IPS-NIHi7 (cell line): Measurements from ENCODE around the gene AMOTL1.
"Not testable (repeated sequence)": the region's sequence is repeated elsewhere in the genome, so short reads cannot be mapped to it uniquely, and the experiment has no call there.

Source experiments
- DNase-seq: peaks from one replicate; pipeline ENCODE4 v3.0.0; 2012; ENCODE audit warnings: mixed read lengths; ENCODE audit errors: extremely low spot score

The AMOTL1 gene

DNA sequence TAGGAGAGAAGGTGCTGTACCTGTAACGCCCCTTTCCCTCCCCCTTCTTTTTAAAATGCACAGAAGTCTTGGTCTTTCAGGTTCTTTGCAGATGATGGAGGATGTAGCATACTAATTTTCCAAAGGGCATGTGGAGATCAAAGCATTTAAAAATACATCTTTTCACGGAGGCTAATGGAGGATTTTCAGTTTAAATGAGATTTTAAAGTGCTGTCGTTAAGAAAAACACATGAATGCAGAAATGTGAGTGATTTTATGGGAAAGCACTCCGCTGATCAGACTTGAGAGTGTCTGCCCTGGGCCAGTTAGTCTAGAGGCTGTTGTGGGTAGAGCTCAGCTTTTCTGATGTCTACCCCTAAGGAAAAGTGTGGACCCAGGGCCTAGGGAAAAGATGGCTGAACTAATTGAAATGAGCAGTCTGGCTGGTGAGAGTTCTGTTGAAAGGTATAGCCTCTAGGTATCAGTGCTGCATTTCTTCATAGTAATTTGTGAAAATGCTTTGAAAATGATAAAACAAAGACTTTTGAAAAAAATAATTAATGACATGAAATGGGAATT lies 2.5 kb downstream of the AMOTL1 start:
- no peak for DNase-seq

DNA sequence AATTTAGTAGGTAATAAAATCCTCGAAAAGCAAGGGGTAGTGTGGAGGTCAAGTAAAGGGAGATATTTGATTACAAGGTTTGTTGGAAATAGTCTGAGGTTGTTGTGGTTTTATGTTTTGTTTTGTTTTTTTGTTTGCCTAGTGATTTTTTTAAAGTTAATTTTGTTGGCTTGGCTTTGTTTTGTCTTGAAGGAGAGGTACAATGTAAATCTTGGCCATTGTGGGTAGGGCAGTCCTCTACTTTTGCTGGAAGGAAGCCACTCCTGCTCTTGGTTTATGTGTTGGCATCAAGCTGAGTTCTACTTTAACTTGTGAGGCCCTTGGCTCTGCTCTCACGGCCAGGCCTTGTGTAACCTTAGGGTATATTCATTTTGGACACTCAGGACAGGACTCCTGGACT lies 3.2 kb downstream of the AMOTL1 start:
- no peak for DNase-seq

DNA sequence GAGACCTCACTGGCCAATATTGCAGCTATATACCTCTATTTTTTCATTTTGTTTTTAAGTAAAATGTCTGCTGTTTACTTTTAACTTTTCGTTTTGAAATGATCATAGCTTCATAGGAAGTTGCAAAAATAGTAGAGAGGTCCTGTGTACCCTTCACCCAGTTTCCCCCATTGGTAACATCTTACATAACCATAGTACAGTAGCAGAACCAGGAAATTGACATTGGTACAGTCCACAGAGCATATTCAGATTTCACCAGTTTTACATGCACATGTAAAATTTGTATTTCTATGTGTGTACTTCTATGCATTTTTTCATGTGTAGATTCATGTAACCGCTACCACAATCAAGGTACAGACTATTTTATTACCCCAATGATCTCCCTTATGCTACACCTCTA lies 3.8 kb downstream of the AMOTL1 start:
- no peak for DNase-seq

DNA sequence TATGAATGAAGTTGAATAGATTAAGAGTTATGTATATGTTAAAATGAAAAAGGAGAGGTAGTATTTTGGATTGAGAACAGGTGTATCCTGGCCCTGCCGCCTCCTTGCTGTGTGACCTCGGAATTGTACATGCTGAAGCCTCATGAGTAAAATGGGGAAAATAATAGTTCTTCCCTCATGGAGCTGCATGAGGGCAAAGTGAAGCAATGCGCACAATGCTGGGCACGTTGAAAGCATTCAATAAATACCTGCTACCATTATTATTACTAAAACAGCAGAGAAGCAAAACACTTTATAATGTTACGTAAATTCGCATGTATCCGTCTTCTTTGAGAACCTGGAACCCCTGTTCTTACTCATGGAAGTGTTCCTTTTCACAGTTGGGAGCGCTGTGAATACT lies 5.7 kb downstream of the AMOTL1 start:
- no peak for DNase-seq

DNA sequence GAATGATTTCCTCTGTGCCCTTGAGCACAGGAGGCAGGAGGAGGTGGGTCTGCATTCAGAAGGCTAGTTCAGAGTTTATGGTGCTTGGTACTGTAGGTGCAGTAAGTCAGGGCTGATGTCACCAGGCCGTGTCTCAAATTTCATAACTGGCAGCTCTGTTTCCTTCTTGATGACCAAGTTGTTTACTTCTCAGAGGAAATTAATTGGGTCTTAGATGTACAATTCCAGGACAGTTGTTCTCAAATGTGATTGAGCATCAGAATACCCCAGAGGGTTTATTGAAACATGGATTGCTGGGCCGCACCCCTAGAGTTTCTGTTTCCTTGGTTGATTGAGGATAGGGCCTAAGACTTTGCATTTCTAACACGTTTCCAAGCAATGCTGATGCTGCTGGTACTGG lies 6.2 kb downstream of the AMOTL1 start:
- DNase-seq, result no peak

DNA sequence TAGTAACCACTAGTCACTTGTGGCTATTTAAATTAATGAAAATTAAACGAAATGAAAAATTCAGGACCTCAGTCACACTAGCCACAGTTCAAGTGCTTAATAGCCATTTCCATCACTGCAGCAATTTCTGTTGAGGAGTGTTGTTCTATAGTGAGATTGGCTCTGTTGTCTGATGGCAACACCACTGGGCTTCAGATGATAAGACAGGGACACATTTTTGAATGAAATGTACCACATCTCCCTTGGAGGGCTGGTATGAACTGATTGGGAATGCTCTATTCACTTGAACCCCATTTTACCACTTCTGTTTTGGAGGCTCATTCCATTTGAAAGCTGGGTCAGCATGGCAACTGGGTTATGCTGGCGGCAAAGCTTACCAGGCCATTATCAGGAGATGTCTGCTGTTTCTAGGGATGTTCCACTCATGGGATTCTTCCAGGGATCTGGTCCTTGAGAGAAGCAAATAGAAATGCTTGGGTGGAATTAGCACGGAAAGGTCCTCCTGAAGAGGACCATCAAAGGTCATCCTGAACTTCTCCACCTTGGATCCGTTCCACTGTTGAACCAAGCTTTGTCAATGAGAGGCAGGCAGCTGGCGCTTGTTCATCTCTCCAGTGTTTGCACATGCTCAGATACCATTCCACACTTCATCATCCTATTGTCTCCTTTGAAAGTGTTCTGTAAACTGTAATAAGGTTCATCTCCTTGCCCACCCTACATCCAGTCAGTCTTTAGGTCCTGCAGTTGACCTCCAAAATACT lies 7.6 kb downstream of the AMOTL1 start:
- DNase-seq, result no peak

DNA sequence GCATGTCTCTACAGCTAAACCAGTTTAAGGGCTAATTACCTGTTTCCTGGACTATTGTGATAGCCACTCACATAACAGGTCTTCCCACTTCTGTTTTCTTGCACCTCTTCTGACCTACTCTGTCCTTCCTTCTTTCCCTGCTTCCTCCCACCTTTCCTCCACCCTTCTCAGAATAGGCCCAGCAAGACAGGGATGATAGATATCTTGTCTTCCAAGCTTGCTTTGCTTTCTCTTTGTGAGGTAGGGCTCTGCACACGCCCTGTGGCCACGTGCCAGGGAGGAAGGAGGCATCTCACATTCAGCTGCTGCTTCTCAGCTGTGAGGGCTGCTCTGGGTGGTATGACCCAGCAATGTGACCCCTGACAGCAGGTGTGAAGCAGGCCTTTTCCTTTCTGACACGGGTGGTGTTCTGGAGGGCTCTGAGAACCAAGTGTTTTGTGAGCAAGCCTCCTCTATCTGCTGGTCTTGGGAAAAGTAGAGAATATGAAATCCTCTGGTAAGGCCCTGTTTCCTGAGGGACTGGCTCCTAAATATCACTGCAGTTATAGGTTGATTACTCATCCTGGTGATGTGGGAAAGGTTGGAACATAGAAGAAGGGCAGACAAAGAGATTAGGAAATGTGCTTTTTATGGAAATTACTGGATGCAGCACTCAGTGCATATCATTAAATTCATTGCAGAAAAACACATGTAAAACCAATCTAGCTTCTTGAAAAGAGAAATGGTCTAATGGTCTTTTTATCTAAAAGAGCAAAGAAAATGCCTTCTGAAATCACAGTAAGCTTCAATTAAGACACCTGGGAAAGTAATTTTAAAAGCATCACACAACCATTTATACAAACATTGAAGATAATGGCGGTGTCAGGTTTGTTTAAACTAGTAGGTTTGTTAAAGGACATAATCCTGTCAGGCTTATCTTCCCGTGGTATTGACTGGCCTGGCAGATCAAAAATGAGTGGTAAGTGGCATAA lies 8.5 kb downstream of the AMOTL1 start:
- no peak for DNase-seq

DNA sequence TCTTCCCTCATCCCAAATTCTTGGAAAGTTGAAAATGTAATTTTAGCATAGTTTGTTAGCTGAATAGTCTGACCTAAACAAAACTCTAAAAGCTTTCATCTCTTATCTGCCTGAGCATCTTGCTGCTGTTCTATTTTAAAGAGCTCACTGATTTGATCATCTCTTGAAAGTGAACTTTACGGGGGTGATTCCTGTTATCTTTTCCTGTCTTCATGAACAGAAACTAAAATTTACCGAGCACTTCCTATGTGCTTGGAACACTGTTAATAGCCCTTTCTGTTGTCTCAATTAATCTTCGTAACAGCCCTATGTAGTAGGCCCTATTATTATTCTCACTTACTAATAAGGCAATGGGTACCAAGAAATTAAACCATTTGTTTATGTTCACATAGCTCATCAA lies 12.3 kb downstream of the AMOTL1 start:
- DNase-seq, result no peak

DNA sequence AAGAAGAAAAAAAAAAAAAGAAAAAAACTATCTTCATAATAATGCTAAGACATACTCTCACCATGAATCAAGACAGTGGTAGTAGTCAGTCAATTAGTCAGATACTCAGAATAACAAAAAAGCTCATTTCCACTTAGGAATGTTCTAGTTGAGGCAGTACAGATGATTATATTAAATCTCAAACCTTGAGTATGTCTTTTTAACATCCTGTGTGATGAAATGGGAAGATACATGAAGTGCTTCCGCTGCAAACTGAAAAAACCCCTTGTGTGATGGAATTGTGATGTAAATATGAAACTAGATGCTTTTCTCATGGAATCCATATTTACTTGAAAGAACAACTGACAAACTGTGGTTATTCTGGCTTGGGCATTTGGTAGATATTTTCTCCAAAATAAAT lies 13.7 kb downstream of the AMOTL1 start:
- no peak for DNase-seq

DNA sequence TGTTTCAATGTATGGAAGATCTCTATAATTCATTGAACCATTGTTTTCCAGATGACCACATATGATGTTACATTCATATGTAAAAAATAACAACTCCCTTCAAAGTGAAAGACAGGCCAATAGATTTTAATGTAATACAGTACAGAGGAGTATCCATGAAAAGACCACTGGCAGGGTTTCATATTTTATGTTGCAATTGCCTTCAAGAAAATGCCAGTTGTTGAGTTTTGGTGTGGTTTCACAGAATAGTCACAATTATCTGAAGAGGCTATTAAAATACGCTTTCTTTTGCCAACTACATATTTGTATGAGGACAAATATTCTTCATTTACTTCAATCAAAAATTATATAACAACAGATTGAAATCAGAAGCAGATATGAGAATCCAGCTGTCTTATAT lies 14.3 kb downstream of the AMOTL1 start:
- DNase-seq, result no peak

DNA sequence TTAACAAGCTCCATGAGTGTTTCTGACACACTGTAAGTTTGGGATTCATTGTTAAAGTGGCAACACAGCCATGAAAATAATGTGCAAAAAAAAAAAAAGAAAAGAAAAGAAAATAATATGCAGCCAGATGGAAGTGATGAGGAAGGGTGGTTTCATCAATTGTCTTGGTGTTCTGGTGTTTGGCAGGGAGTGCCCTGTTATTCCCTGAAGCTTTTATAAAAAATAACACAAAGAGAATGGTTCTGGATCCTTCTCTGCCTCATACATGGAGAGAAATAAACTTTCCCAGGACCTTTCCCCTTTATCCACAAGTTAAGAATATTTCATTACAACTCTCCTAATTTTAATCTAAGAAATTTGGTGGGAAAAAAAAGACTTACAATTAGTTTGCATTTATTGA lies 16.7 kb downstream of the AMOTL1 start:
- DNase-seq, result no peak

DNA sequence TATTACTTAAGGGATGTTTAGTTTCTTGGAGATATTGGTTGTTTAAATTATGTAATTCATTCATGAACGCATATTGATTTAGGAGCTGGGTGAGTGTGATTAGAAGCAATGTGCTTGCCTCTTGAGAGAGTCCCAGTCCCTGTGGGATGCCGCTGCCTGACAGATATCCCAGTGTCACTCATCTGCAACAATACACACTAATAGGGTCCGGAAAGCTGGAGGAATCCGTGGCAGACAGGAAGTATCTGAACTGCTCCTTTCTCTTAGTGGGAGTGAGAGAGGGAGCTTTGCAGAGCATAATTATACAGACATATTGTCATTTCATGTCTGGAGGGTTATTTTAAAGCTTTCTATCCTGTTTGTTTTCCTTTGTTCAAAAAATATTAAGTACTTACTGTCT lies 17.4 kb downstream of the AMOTL1 start:
- no peak for DNase-seq

DNA sequence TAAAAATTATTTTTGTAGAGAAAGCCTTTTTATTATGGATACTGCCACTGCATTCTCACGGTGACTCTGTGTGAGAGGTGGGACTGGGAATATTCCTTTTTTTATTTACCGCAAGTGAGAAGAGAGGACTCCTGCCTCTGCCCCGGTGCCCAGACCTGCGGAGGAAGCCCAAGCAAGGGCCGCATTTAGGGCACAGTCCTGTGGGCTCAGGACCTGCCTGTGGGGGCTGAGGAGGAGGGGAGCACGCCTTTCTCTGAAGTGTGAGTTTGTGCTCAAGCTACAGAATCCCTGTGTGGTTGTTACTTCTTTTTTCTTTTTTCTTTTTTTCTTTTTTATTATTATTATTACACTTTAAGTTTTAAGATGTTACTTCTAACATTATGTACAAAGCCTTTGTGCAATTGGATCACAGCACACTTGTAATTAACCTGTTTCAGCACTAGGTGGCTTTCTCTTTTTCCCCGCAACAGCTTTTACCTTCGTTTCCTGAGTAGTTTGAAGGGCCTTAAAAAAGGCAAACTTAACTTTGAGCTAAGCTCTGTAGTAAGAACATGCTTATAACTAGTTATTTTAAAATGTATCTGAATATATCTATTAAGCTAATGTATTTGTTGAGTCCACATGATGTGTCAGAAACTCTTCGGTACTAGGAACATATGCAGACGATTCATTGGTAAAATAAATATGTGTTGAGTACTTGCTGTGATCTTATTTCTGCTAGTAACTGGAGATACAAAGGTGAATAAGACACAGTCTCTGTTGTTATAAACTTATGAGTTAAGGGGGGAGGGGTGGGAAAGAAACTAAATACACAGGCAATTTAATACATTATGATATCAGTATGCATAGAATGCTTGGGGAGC lies 18.3 kb downstream of the AMOTL1 start:
- peak; percentile 43 for DNase-seq

DNA sequence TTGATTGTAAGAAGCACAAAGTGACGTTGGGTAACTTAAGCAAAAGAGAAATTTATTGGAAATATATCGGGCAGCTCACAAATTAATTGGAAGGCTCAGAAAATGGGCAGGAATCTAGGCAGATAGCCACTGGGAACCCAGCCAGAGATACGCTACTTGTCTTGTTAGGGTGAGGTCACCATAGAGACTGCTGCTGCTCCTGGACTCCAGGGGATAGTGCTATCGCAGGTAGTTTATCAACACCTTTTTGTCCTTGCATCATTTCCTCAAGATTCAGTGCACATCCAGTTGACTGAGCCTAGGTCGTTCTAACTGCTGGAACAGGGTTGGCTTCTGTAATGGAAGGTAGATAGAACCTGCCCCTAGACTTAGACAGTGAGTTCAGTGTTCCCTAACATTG lies 19.6 kb downstream of the AMOTL1 start:
- no peak for DNase-seq

DNA sequence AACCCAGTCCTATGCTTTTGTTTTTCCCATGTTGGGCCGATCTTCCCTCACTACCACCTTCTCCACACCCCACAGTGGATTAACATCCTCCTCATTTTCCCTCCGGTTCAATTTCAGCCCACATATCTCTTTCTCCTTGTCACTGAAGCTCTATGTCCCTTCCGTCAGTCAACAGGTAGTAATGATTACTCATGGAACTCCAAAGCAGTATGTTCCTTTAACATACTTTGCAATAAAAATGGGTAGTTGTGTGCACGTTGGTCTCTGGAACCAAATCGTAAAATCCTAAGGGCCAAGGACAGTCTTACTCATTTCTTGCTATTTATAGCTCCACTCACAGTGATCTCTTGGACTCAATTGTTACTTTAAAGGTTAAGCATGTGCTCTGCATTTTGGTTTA lies 20.2 kb downstream of the AMOTL1 start:
- DNase-seq, result no peak

DNA sequence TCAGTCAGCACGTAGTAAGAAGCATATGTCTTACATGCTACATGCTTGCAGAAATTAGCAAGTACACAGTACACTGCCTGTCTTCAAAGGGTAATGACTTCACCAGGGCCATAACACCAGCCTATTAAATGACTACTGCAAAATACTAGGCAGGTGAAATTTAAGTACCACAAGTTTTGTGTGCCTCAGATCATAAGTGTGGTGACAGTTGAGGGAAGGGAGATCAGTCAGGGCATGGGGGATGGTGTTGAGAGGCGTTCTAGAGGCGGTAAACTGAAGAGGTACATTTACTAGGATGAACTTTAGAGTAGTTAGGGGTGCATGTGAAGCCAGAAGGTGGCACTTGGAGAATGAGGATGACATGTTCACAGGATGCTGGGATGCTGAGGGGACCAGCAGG lies 22.0 kb downstream of the AMOTL1 start:
- DNase-seq, result no peak

DNA sequence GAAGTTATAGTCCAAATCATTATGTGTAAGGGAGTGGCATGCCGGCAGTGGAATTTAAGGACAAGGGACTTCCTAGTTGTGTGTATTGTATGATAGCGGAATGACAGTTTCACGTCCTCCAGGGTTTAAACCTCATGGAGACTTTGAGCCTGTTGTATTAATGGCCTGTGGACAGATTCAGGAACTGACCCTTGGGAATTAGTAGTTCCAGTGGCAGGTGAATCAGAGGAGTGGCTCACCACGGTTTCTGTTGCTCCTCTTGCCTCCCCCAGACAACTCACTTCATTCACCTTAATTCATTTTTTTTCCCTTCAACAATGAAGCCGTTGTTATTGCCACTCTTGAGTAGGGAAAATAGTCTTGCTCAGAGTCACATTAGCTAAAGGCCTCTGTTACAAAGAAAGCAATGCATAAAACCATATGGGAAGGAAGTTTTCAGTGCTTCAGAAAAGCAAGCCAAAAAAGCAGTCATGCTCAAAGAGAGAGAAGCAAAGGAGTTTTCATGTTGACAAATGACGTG lies 22.6 kb downstream of the AMOTL1 start:
- DNase-seq, result no peak

DNA sequence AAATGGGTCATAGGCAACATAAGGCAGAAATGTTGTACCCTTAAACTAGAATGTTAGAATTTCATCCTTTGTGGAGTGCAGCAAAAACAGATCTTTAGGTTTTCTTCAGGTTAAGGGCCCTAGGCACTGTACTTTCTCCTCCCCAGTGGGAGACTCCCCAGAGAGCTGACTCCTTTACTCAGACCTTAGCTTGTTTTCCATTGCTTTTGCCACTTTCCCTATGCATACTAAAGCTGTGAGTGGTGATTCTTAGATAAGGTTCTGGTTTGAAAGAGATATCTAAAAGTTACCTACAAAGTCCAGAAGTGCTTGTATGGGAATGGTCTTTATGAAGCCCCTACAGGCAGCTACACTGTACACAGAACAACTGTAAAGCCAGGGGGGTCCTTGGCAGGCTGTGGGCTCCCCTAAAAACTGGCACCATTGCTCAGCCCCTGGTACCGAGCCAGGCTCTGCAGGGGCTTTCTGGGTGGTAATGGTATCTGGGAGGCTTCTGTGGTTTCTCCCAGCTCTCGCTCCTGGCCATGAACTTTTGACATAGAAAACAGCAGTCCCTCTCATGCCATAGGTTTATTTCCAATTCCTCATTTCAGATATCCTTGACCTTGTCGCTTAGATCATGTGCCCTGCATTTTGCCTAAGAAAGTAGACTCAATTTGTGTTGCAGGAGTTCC lies 23.2 kb downstream of the AMOTL1 start:
- DNase-seq, result no peak

DNA sequence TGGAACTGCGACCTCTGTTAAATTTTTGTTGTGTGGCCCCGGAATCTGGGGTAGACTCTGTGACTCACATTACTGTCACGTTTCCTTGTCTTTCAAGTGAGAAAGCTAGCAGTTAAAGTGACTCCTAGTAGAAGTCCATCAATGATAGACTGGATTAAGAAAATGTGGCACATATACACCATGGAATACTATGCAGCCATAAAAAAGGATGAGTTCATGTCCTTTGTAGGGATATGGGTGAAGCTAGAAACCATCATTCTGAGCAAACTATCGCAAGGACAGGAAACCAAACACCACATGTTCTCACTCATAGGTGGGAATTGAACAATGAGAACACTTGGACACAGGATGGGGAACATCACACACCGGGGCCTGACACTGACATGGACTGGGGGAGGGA lies 23.8 kb downstream of the AMOTL1 start:
- DNase-seq, result not testable (repeated sequence)

DNA sequence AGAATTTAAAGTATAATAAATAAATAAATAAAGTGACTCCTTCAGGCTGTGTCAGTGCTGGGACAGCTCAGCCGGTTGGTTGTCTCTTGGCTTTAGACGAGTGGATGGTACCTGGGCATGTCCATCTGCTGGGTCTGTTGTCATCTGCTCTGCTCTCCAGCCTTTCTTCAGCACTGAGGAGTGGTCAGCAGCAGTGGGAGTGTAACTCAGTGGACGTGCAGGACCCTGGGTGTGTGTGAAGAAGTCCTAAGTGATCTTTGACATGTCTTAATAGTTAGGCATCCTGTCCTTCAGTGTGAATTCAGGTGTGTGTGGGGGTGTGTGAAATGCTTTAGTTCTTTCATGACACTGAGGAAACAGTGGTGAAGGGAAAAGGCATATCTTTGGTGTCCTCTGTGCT lies 24.3 kb downstream of the AMOTL1 start:
- no peak for DNase-seq

DNA sequence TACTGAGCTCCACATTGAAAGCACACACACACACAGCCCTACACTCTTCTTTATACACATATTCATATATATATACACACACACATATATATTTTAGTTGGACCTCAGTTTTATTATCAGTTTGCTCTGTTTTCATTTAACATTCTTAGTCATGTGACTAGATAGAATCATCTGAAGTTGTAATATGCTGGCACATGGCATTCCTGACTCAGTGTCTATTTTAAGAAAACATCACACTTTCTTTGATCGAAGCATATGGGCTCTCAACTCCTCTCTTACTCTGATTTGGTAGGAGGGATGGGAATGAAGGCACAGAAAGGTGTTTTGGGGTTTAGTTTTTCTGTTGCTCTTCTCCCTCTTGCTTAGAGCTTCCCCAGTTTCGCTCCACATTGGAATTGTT lies 24.8 kb downstream of the AMOTL1 start:
- DNase-seq, result no peak
